AG09319 (cell line): ENCODE measurements around the gene PARN.
"Not testable (repeated sequence)": the region's sequence is repeated elsewhere in the genome, so short reads cannot be mapped to it uniquely, and the experiment has no call there.

Experiments used
- DNase-seq: peaks from one replicate; pipeline ENCODE4 v3.0.0-alpha.2; 2010; ENCODE audit warnings: low read depth; ENCODE audit errors: extremely low read depth
- CTCF ChIP-seq: IDR thresholded peaks from 2 replicates; pipeline ENCODE4 v1.5.1; 2011; ENCODE audit warnings: low read depth, mild to moderate bottlenecking, inconsistent platforms, low read length, moderate library complexity

The PARN gene

GRCh38 chr16:14428043-14428442 lies 202.0 kb downstream of the PARN start:
- no peak for DNase-seq
- no peak for TF ChIP-seq CTCF

DNA sequence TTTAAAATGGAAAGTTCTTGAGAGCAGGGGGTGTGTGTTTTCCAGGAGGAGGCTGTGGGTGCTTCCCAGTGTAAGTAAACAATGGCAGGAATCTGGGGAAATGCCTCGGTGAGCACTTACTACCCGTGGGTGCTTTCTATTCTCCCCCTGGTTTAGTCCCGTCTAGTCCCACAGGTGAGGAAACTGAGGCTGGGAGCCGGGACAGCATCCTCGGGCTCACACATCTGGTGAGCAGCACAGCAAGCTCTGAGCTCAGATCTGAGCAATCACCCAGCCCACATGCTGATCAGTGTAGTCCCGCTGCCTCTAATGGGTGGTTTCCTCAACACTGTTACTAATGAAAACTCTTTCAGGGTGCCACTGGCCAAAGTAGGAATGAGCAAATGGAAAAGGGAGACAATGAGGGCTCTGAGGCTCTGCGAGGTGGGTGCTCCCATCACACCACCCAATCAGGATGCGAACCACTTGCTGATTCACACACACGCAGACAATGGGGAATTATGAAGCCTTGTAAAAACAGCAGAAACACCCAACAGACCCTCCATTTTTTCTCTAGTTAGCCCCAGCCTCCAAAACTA lies 202.6 kb downstream of the PARN start:
- no peak for TF ChIP-seq CTCF
- DNase-seq = no peak

DNA sequence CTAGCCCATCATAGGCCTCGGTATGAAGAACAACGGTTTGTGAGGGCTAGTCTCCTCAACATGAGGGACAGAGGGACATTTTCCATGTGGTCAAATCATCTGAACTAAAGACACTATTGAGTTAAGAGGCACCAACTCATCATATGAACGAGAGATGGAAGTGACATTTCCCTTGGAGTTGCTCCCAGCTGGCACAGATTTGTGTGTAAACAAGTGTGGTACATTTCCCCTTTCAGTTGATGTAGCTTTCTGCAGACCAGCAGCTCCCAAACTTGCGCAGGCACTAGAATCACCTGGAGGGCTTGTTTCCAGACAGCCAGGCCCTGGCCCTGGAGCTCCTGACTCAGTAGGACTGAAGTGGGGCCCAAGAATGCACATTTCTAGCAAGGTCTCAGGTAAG lies 205.5 kb downstream of the PARN start:
- no peak for TF ChIP-seq CTCF

GRCh38 chr16:14423344-14423743 lies 206.7 kb downstream of the PARN start:
- no peak for DNase-seq
- no peak for TF ChIP-seq CTCF

More for the DNA sequence above, 205.5 kb downstream of the PARN start:
- DNase-seq = no peak

GRCh38 chr16:14420721-14421488 lies 209.2 kb downstream of the PARN start:
- TF ChIP-seq CTCF = no peak
- no peak for DNase-seq

DNA sequence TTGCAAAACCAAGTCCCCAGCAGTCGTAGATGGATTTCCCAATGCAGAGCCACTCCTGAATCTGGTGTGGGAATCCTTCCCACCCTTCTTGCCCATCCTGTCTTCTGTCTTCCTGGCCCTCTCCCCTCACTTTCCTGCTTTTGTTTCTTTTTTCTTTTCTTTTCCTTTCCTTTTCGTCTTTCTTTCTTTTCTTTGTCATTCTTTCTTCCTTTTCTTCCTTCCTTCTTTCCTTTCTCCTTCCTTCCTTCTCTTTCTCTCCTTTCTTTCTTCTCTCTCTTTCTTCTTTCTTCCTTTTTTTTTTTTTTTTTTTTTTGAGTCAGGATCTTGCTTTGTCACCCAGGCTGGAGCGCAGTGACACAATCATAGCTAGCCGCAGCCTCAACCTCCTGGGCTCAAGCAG lies 209.8 kb downstream of the PARN start:
- DNase-seq = not testable (repeated sequence)

DNA sequence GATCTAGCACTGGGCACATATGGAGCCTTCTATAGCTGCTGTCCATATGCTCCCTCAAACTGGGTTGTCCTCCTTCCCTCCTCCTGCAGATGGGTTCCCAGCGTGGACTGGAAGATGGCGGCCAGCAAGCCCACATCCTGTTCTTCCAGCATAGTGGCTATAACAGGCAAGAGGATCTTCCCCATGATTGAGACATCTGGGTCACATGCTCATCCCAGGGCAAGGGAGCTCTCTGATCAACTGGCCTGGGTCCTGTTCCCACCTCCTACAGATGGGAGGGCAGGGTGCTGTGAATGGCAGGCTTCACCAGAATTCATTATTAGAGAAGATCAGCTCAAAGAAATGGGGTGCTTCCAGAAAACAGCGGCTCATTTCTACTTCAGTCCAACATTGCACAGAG lies 210.2 kb downstream of the PARN start:
- no peak for DNase-seq
- TF ChIP-seq CTCF = no peak
